MM.1S (cell line): ENCODE measurements around the gene MON2.

Experiments used
- CTCF ChIP-seq: fragments of 300-600 bp; sonication (generic); IDR thresholded peaks from 2 replicates; pipeline ENCODE4 v1.5.1; 2016; ENCODE audit warnings: antibody characterized with exemption, low read length, mixed read lengths
- EZH2 ChIP-seq: fragments of 300-600 bp; sonication (generic); optimal IDR thresholded peaks from 2 replicates; pipeline ENCODE3; 2017; ENCODE audit warnings: low read depth, mild to moderate bottlenecking, antibody characterized with exemption, low read length, mixed read lengths
- EZH2phosphoT487 ChIP-seq: fragments of 300-600 bp; sonication (generic); IDR thresholded peaks from 2 replicates; pipeline ENCODE4 v1.6.1; 2018; ENCODE audit warnings: antibody characterized with exemption, low read length

GRCh38 chr12:62484233-62484632, 17.6 kb downstream of the MON2 start:
- no peak for TF ChIP-seq CTCF
- TF ChIP-seq EZH2phosphoT487, result no peak
- TF ChIP-seq EZH2, result no peak
